GM12878 (cell line): ENCODE measurements around the gene ITGA5. TPM values are rescaled to one million over a fixed set of nuclear protein-coding genes. Genes with fewer than 3 reads are reported as not detected.

Experiments used
- ATAC-seq: fragments of 200-7000 bp; cut with Tn5 transposase; 3 replicates; pipeline ENCODE4 v1.9.1; 2020; ENCODE audit warnings: mild to moderate bottlenecking, moderate library complexity
- BruUV-seq: library from RNA; stranded (reverse); fragments of 400-500 nt; replicated peaks from 2 replicates; lab custom pipeline; 2021; lab: Mats Ljungman, UMichigan
- CTCF ChIA-PET: fragments of 300-600 bp; sonication (Branson Sonifier 250); formaldehyde crosslinking; extraction: SDS; loops from one replicate; lab custom pipeline; 2021; ENCODE audit warnings: inconsistent platforms; lab: Yijun Ruan, JAX
- POLR2A ChIA-PET: fragments of 350-600 bp; formaldehyde crosslinking; extraction: SDS; loops from one replicate; lab custom pipeline; 2021; ENCODE audit warnings: inconsistent platforms; lab: Charles Lee
- RAD21 ChIA-PET: fragments of 300-600 bp; sonication (Branson Sonifier 250); formaldehyde crosslinking; loops from one replicate; lab custom pipeline; 2023; ENCODE audit warnings: antibody characterized with exemption; ENCODE audit not compliant: unreplicated experiment; lab: Charles Lee
- SMC1A ChIA-PET: fragments of 300-600 bp; sonication (Branson Sonifier 250); formaldehyde crosslinking; loops from one replicate; lab custom pipeline; 2023; ENCODE audit not compliant: unreplicated experiment, uncharacterized antibody; lab: Charles Lee
- DNase-seq: peaks from one replicate; pipeline ENCODE4 v3.0.0-alpha.2; 2011; ENCODE audit warnings: low read depth, low spot score
- FAIRE-seq: peaks from 3 replicates; lab custom pipeline; 2011; peaks lifted over from hg19 to GRCh38; lab: Jason Lieb, UNC
- H2AFZ ChIP-seq: 2 replicates; pipeline ENCODE4 v1.6.0; 2011; ENCODE audit warnings: low read depth, low read length, control low read depth; ENCODE audit not compliant: control insufficient read depth
- H3K27ac ChIP-seq: 2 replicates; pipeline ENCODE4 v1.5.1; 2011; ENCODE audit warnings: control low read depth; ENCODE audit not compliant: control insufficient read depth, insufficient read depth
- H3K27me3 ChIP-seq, 2 experiments: replicated peaks in 1 of 2; 2 replicates each; pipeline versions ENCODE4 v1.6.0 to v1.6.1; 2011; ENCODE audit warnings: low read length in 1 of 2; ENCODE audit not compliant: control insufficient read depth in 2 of 2, insufficient read depth in 2 of 2
- H3K36me3 ChIP-seq, 2 experiments: 2 replicates each; pipeline ENCODE4 v1.5.1; 2011; ENCODE audit warnings: low read length in 1 of 2; ENCODE audit not compliant: control insufficient read depth in 2 of 2, insufficient read depth in 2 of 2
- H3K4me1 ChIP-seq: 2 replicates; pipeline ENCODE4 v1.6.1; 2011; ENCODE audit warnings: mild to moderate bottlenecking, low read length, moderate library complexity, mixed read lengths; ENCODE audit not compliant: control insufficient read depth, insufficient read depth
- H3K4me2 ChIP-seq: 2 replicates; pipeline ENCODE4 v1.6.0; 2011; ENCODE audit warnings: control low read depth; ENCODE audit not compliant: control insufficient read depth, insufficient read depth
- H3K4me3 ChIP-seq: fragments of 200-600 bp; sonication (generic); 2 replicates; pipeline ENCODE4 v1.5.1; 2016
- H3K79me2 ChIP-seq: 2 replicates; pipeline ENCODE4 v1.6.0; 2011; ENCODE audit warnings: low read length; ENCODE audit not compliant: control insufficient read depth, insufficient read depth
- H3K9ac ChIP-seq: 2 replicates; pipeline ENCODE4 v1.8.0; 2011; ENCODE audit warnings: low read length, control low read depth, mixed read lengths; ENCODE audit not compliant: control insufficient read depth, insufficient read depth
- H3K9me3 ChIP-seq: replicated peaks from 3 replicates; pipeline ENCODE4 v1.5.1; 2011; ENCODE audit warnings: mild to moderate bottlenecking, low read length; ENCODE audit not compliant: control insufficient read depth, insufficient read depth
- H4K20me1 ChIP-seq: 2 replicates; pipeline ENCODE4 v1.6.0; 2011; ENCODE audit not compliant: control insufficient read depth, insufficient read depth
- ATF7 ChIP-seq: fragments of 450-650 bp; IDR thresholded peaks from 2 replicates; pipeline ENCODE4 v1.6.1; 2016; ENCODE audit warnings: low read depth, mild to moderate bottlenecking
- BCLAF1 ChIP-seq: fragments of 450-650 bp; IDR thresholded peaks from 2 replicates; pipeline ENCODE4 v1.6.1; 2017; ENCODE audit warnings: antibody characterized with exemption, mild to moderate bottlenecking, moderate library complexity
- MTA2 ChIP-seq: fragments of 450-650 bp; IDR thresholded peaks from 2 replicates; pipeline ENCODE4 v1.6.1; 2016; ENCODE audit warnings: low read depth, mild to moderate bottlenecking, moderate library complexity
- MYC ChIP-seq: IDR thresholded peaks from 2 replicates; pipeline ENCODE4 v1.6.1; 2011; ENCODE audit warnings: mild to moderate bottlenecking, low read length, moderate library complexity, inconsistent platforms; ENCODE audit not compliant: insufficient read depth, insufficient replicate concordance, insufficient read length, severe bottlenecking
- SMAD1 ChIP-seq: fragments of 450-650 bp; IDR thresholded peaks from 2 replicates; pipeline ENCODE4 v1.6.1; 2018; ENCODE audit warnings: mild to moderate bottlenecking, low read depth; ENCODE audit not compliant: partially characterized antibody
- STAT1 ChIP-seq: fragments of 450-650 bp; conservative IDR thresholded peaks from 2 replicates; pipeline ENCODE4 v1.6.1; 2014; ENCODE audit warnings: antibody characterized with exemption, mild to moderate bottlenecking
- ZBTB4 ChIP-seq: fragments of 450-650 bp; formaldehyde crosslinking; IDR thresholded peaks from 2 replicates; pipeline ENCODE4 v1.4.0; 2022; ENCODE audit warnings: mild to moderate bottlenecking, moderate library complexity
- WGBS: methylation state at CpG from one replicate; pipeline ENCODE4 v1.1.6; 2016; ENCODE audit warnings: low lambda C conversion rate; ENCODE audit not compliant: insufficient replicate concordance, insufficient coverage; ENCODE audit errors: missing lambda C conversion rate; 5-methylcytosine and 5-hydroxymethylcytosine counted together
- in situ Hi-C: fragments of 300-500 bp; cut with MboI; formaldehyde crosslinking; loops from 9 replicates; pipeline ENCODE4 v1.14.3; 2018; ENCODE audit warnings: mixed read lengths
- intact Hi-C: fragments of 100-400 bp; cut with micrococcal nuclease; formaldehyde crosslinking; loops from one replicate; pipeline ENCODE4 v1.14.2; 2022; ENCODE audit not compliant: unreplicated experiment
- polyA plus RNA-seq, 11 experiments: library from polyadenylated mRNA; depleted of rRNA in 4 of 11; unstranded in 6 of 11; stranded (reverse) in 5 of 11; fragments of >200 nt; fragmentation: Nextera tagmentation in 4 of 11; fragmentation: Illumina TruSeq in 1 of 11; extraction: Ambion mirVana in 4 of 11; extraction: Trizol in 1 of 11; gene quantifications; 1 replicate in 1 of 11; 2 replicates in 10 of 11; pipeline versions ENCODE4 v1.2.1 to v1.2.3, GENCODE V29; 2011 to 2016; ENCODE audit warnings: inconsistent platforms in 2 of 11, missing spikeins in 2 of 11, low read depth in 1 of 11
- total RNA-seq, 4 experiments: library from RNA; depleted of rRNA in 3 of 4; stranded (reverse); fragments of >200 nt in 3 of 4; fragmentation: Illumina TruSeq in 1 of 4; extraction: Trizol in 1 of 4; gene quantifications; 2 replicates each; pipeline versions ENCODE4 v1.2.1 to v1.2.3, GENCODE V29; 2013 to 2021
- TF ChIP-seq, protein P1 (sequence below): IDR thresholded peaks from 2 replicates; pipeline ENCODE4 v1.6.1; 2011; ENCODE audit warnings: mild to moderate bottlenecking, low read depth, low read length, moderate library complexity; ENCODE audit not compliant: insufficient replicate concordance

ITGA5 gene
- total and polyA plus RNA-seq, 10 of the 15 experiments (the other 5 are each of a cell fraction or from before 2014, with no cell fraction given): 0.15 to 22.5 (median 0.61) TPM

GRCh38 chr12:54421879-54422250 lies 2.8 kb upstream of the ITGA5 start:
- ChIA-PET POLR2A (no interaction called here), SMC1A (interaction anchor here (2.5 to 7.5 kb wide), 2 partner anchors 17 to 23 kb away, joined by 12 to 69 read pairs; no protein-coding TSS in a partner anchor), RAD21 (interaction anchor here (2.8 kb wide), 1 partner anchor 16 kb away, joined by 22 read pairs; no protein-coding TSS in a partner anchor)
- Histone ChIP-seq H3K79me2 (no peaks in the 10 kb centered on the region), H3K9me3 (no peaks in the 10 kb centered on the region), H3K36me3 (no peaks in the 10 kb centered on the region)
- TF ChIP-seq STAT1 (no peak), ZBTB4 (CRISPR knock-in tag) (no peak), MTA2 (no peak), SMAD1 (no peak), ATF7 (no peak), BCLAF1 (no peak), MYC (no peak)
- TF ChIP-seq, protein P1, sequence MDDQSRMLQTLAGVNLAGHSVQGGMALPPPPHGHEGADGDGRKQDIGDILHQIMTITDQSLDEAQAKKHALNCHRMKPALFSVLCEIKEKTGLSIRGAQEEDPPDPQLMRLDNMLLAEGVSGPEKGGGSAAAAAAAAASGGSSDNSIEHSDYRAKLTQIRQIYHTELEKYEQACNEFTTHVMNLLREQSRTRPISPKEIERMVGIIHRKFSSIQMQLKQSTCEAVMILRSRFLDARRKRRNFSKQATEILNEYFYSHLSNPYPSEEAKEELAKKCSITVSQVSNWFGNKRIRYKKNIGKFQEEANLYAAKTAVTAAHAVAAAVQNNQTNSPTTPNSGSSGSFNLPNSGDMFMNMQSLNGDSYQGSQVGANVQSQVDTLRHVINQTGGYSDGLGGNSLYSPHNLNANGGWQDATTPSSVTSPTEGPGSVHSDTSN: no peak
- TF ChIP-seq, all 136 proteins: peak for 0
- FAIRE-seq: no peak
- H3K4me2 ChIP-seq: no peak overlapping the region
- in situ Hi-C loops (no loop called here), intact Hi-C loops (no loop called here)
- H3K9ac ChIP-seq: no peak overlapping the region
- ATAC-seq: no peak
- H3K4me1 ChIP-seq: no peaks in the 10 kb centered on the region
- CTCF ChIA-PET: interaction anchor here (1.2 to 13.8 kb wide), 3 partner anchors 12 to 21 kb away, joined by 3 to 251 read pairs (median 150); no protein-coding TSS in a partner anchor
- DNase-seq: no peak
- H3K4me3 ChIP-seq: no peak overlapping the region
- H3K27me3 ChIP-seq: peaks cover 10 to 25% of the 10 kb centered on the region in 2 experiments
- 11% methylated on average over 2 of the region's 2 CpGs for WGBS
- BruUV-seq: no TSS peak
- no peak overlapping the region for H3K27ac ChIP-seq
- no peak overlapping the region for H2AFZ ChIP-seq
- H4K20me1 ChIP-seq: no peaks in the 10 kb centered on the region
